Small intestine (tissue), 7 donors: ENCODE measurements around the gene CDC42BPB. TPM values are rescaled to one million over a fixed set of nuclear protein-coding genes. Genes with fewer than 3 reads are reported as not detected.

Experiments used
- DNase-seq, 2 donors: peaks; one replicate each; pipeline versions ENCODE4 v3.0.0 to v3.0.0-alpha.2; 2013
- FAIRE-seq: peaks from 2 replicates; lab custom pipeline; 2012; peaks lifted over from hg19 to GRCh38; lab: Jason Lieb, UNC
- H3K27ac ChIP-seq, 3 donors: one replicate each; pipeline ENCODE4 v1.5.1; 2013; ENCODE audit warnings: low read length in 2 of 3, mild to moderate bottlenecking in 2 of 3, control low read depth in 1 of 3, inconsistent platforms in 1 of 3, low read depth in 1 of 3, moderate library complexity in 1 of 3
- H3K27me3 ChIP-seq, 3 donors: one replicate each; pipeline ENCODE4 v1.6.1; 2013; ENCODE audit warnings: low read length in 3 of 3, inconsistent platforms in 1 of 3; ENCODE audit not compliant: control insufficient read depth in 3 of 3, insufficient read depth in 3 of 3
- H3K36me3 ChIP-seq, 3 donors: one replicate each; pipeline ENCODE4 v1.6.1; 2013; ENCODE audit warnings: low read length in 3 of 3, inconsistent platforms in 1 of 3, low read depth in 1 of 3, mild to moderate bottlenecking in 1 of 3, moderate library complexity in 1 of 3; ENCODE audit not compliant: control insufficient read depth in 3 of 3, insufficient read depth in 2 of 3
- H3K4me1 ChIP-seq, 3 donors: one replicate each; pipeline ENCODE4 v1.6.1; 2013; ENCODE audit warnings: low read length in 2 of 3, inconsistent platforms in 1 of 3, low read depth in 1 of 3, mild to moderate bottlenecking in 1 of 3, moderate library complexity in 1 of 3; ENCODE audit not compliant: control insufficient read depth in 3 of 3, insufficient read depth in 2 of 3
- H3K4me3 ChIP-seq, 3 donors: one replicate each; pipeline ENCODE4 v1.5.1; 2013; ENCODE audit warnings: low read length in 3 of 3, control low read depth in 1 of 3, inconsistent platforms in 1 of 3, low read depth in 1 of 3, mild to moderate bottlenecking in 1 of 3, moderate library complexity in 1 of 3
- H3K9me3 ChIP-seq, 2 donors: one replicate each; pipeline ENCODE4 v1.6.1; 2013; ENCODE audit warnings: low read depth in 1 of 2, low read length in 1 of 2; ENCODE audit not compliant: control insufficient read depth in 2 of 2, insufficient read depth in 1 of 2
- WGBS, 3 donors: extraction: QIAGEN DNeasy Blood & Tissue Kit; methylation state at CpG; one replicate each; pipeline ENCODE4 v1.1.7; 2013; 5-methylcytosine and 5-hydroxymethylcytosine counted together
- polyA plus RNA-seq, 4 donors: library from polyadenylated mRNA; stranded (reverse) in 3 of 4; unstranded in 1 of 4; fragments of 200-250 nt in 3 of 4; fragments of 120-200 nt in 1 of 4; gene quantifications; one replicate each; pipeline versions ENCODE4 v1.2.1 to v1.2.3, GENCODE V29; 2013
- donor health status: healthy with polysubstance abuse.
- donor health status: control.
- donor health status: control.
- donor health status: Bipolar disorder and iron deficiency.
- donor health status: healthy.

Gene CDC42BPB
- polyA plus RNA-seq, 4 donors: 29.2 to 69.4 (median 39.5) TPM

DNA sequence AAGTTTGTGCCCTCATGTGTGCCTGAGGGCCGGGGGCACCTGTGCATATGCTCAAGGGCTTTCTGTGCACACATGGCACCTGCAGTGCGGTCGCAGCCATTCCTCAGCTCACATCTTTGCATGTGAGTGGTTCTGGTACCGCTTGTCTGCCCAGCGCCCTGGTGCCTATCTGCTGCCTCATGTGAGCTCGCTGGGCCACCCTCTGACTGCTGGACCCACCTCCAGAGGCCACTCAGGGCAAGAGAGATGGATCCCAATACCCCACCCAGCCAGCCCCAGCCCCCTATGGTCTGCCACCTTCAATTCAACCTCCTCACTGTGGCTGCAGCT is 140.3 kb downstream of the CDC42BPB start:
- Histone ChIP-seq H3K36me3 (peaks cover 0 to 38% (median 0%) of the 10 kb centered on the region in 3 donors), H3K4me1 (peaks cover 0 to 2% (median 0%) of the 10 kb centered on the region in 3 donors), H3K9me3 (peaks cover 0 to 5% of the 10 kb centered on the region in 2 donors), H3K4me3 (no peak overlapping the region), H3K27me3 (peaks cover 0 to 3% (median 0%) of the 10 kb centered on the region in 3 donors), H3K27ac (no peak overlapping the region)
- no peak for DNase-seq
- WGBS, 3 donors: 89 to 95% (median 90%) methylated on average over 6 of the region's 6 CpGs
- no peak for FAIRE-seq

DNA sequence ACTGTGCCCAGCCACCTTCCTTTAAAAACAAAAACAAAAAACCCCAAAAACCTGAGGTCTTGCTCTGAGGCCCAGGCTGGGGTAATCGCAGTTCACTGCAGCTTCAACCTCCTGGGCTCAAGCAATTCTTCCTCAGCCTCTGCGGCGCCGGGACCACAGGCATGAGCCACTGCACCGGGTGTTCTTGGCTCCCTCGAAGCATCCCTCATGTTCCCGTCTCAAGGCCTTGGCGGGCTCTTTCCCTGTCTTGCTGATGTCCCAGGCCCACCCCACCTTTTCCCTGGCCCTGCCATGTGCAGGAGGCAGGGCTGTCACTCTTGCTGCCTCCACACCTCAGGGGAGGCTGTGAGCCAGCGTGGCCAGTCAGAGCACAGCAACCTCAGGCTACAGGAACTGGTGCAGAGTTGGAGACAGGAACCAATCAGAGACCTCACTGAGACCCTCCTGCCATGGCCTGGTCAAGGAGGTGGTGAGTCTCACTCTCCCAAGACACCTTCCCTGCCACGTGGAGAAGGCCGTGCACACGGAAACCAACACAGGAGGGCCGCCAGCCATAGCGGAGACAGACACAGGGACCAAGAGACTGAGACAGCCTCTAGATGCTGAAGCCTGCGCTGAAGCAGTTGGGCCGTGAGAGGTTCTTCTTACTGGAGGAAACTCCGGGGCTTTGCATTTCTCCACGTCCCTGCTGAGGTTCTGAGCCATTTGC is 140.8 kb downstream of the CDC42BPB start:
- FAIRE-seq (no peak), DNase-seq (no peak)
- Histone ChIP-seq H3K27ac (no peak overlapping the region), H3K9me3 (peaks cover 0 to 5% of the 10 kb centered on the region in 2 donors), H3K4me3 (no peak overlapping the region), H3K4me1 (peaks cover 0 to 2% (median 0%) of the 10 kb centered on the region in 3 donors), H3K27me3 (no peaks in the 10 kb centered on the region), H3K36me3 (peaks cover 0 to 40% (median 0%) of the 10 kb centered on the region in 3 donors)
- WGBS, 3 donors: 73 to 87% (median 85%) methylated on average over 18 of the region's 18 CpGs

DNA sequence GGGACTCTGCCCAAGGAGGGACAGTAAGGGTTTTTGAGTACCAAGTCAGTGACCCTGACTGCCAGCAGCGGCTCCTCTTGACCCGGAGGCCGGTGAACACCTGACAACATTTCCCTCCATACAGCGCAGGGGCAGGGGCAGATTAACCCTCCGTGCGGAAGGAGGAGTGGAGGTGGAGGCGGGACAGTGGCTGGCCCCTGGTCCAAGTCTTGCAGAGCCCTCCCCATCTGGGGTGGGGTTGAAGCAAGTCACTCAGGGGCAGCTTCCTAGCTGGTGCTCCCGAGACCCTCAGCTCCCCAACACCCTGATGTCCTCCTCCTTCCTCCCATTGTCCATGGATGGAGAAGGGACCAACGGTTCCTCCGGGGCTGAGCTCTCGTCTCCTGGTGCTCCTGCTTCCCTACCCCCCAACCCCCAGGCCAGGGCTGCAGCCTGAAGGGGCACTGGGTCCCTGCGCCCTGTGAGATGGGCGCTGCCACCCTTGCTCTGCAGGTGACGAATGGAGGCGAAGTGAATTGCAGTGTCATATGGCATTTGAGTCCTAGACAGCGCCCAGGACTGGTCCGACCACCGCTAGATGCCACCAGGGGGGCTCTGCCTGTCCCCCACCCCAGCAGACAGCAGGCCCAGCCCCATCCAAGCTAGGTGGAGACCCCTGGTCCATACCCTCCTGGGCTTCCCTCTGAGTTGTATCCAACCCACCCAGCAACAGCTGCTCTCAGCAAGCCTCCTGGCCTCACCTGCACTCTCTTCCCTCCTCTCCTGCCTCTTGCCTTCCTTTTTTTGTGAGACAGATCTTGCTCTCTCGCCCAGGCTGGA is 141.8 kb downstream of the CDC42BPB start:
- Histone ChIP-seq H3K27ac (no peak overlapping the region), H3K4me1 (peaks cover 0 to 2% (median 0%) of the 10 kb centered on the region in 3 donors), H3K4me3 (no peak overlapping the region), H3K9me3 (peaks cover 0 to 2% of the 10 kb centered on the region in 2 donors), H3K36me3 (peaks cover 0 to 46% (median 0%) of the 10 kb centered on the region in 3 donors), H3K27me3 (no peaks in the 10 kb centered on the region)
- DNase-seq: no peak
- FAIRE-seq: no peak
- 83 to 88% (median 86%) methylated on average over 17 to 19 of the region's 19 CpGs for WGBS, 3 donors

DNA sequence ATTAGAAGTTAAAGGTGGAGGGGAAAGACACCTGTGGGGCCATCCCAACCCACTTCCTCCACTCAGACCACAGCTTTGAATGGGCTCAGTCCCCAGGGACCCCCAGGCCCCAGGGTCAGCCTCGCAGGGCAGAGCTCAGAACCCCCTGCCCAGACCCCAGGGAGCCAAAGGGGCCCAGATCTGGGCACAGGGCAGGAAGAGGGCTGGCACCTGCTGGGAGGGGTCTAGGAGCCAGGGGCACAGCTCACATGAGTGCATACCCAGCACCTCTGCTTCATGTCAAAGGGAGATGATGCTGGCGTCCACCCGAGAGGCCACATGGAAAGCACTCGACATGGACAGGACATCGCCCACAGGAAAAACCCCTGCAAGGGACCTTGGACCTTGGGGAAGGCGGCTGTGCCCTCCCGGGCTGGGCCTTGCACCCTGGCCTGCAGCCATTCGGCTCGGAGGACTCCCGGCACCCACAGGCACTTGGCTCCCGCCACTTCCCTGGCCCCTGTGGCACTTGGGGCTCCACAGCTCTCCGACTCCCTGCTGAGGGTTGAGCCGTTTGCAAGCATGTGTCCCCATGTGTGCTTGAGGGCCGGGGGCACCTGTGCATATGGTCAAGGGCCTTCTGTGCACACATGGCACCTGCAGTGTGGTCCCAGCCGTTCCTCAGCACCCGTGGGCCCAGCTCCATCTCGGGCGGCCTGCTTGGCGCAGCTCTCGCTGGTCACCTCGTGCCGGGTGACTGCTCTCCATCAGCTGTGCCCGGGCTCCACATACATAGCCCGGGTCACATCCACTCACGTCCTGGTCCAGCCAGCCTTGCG is 142.7 kb downstream of the CDC42BPB start:
- FAIRE-seq: no peak
- 64 to 80% (median 65%) methylated on average over 22 to 26 of the region's 26 CpGs for WGBS, 3 donors

DNA sequence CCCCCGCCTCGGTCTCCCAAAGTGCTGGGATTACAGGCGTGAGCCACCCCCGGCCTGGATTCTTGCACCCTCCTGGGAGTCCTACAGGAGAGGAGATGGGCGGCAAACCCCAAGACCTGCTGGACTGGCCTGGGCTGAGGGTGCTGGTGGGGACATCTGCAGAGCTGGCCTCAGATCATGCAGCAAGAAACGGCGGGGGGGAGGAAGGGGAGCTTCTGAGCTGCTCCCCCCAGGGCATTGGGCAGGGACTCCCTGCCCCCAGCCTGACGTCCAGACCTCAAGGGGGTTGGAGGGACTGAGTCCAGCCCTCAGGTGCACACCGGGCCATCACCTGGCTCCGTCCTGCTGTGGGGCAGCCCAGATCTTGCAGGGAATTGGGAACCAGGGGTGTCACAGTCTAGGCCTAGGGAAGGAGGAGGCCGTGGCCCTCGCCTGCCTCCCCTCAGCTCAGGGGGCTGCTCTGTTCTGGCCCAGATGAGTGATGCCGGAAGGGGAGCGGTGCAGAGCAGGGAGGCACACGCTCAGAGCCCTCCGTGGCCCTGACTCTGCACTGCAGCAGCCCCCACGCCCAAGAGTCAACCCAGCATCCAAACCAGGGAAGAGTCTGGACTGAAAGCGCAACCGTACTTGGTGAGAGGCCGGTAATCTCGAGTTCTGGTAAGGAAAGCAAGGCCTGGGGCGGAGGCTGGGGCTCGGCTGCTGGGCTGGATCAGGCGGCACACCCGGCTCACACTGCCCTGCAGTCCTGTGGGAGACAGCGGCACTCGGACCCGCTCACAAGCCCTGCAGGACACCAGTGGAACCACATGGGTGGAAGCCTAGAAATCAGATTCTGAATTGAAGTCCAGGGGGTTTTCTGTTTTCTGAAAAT is 143.8 kb downstream of the CDC42BPB start:
- Histone ChIP-seq H3K4me1 (peaks cover 0 to 2% (median 0%) of the 10 kb centered on the region in 3 donors), H3K36me3 (peaks cover 0 to 61% (median 0%) of the 10 kb centered on the region in 3 donors), H3K9me3 (no peaks in the 10 kb centered on the region), H3K27me3 (no peaks in the 10 kb centered on the region), H3K4me3 (no peak overlapping the region), H3K27ac (no peak overlapping the region)
- 90 to 93% (median 92%) methylated on average over 27 to 28 of the region's 28 CpGs for WGBS, 3 donors
- DNase-seq (no peak), FAIRE-seq (no peak)

More for the DNA sequence above, 142.7 kb downstream of the CDC42BPB start:
- Histone ChIP-seq H3K36me3 (peaks cover 0 to 53% (median 0%) of the 10 kb centered on the region in 3 donors), H3K27me3 (no peaks in the 10 kb centered on the region), H3K9me3 (no peaks in the 10 kb centered on the region), H3K4me3 (no peak overlapping the region), H3K27ac (no peak overlapping the region), H3K4me1 (peaks cover 0 to 2% (median 0%) of the 10 kb centered on the region in 3 donors)
- no peak for DNase-seq

DNA sequence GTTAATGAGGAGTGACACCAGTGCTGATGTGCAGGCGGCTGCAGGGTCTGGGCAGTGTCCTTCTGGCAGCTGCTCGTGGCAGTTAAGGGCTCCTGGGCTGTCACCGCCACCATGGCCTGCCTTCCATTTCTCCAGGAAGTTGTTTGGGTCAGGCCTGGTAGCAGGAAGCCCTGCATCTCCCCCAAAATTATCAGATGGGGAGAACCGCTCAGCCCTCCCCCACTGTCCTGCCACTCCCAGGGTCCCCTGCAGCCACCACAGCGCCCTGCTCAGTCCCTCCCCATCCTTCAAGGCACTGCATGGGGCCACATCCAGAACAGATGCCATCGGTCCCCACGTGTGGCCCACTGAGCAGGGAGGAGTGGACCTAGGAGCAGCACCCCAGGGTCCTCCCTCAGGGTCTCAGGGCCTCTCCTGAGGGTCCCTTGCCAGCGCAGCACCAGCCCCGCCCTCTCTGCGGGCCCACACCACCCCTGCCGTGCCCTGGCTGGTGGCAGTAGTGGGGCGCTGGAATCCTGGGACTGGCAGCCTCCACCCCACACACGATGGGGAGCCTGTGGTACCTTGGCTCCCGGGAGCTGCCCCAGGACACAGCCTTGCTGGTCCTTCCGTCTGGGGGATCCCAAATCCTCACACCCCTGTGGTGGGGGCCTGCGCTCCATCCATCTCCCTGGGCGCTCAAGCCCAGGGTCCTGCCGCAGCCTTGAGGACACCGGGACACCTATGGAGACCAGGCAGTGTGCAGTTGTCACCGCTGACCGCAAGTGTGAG is 145.2 kb downstream of the CDC42BPB start:
- DNase-seq (no peak), FAIRE-seq (no peak)
- 92 to 95% (median 92%) methylated on average over 19 to 21 of the region's 21 CpGs for WGBS, 3 donors

DNA sequence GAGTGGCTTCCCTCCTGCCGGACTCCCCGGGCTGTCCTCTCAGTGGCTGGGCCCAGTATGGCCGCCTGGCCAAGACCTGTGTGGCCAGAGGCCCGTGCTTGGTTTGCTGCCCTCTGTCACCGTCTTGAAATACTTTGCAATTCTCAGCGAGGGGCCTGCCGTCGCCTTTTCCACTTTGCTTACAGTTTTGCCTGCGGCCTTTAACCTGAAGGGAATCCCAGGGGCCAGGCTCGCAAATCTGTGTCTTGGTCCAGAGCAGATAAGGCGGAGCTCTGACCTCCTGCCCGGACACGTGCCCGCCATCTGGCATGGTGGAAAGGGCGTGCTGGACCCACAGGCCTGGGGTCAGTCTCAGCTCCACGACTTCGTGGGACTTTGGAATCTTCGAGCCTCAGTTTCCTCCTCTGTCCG is 145.8 kb downstream of the CDC42BPB start:
- no peak for DNase-seq
- no peak overlapping the region for H3K4me3 ChIP-seq
- H3K9me3 ChIP-seq: no peaks in the 10 kb centered on the region
- no peak for FAIRE-seq
- 82 to 85% (median 84%) methylated on average over 19 of the region's 19 CpGs for WGBS, 3 donors
- H3K27me3 ChIP-seq: no peaks in the 10 kb centered on the region
- no peaks in the 10 kb centered on the region for H3K4me1 ChIP-seq
- no peak overlapping the region for H3K27ac ChIP-seq
- H3K36me3 ChIP-seq: peaks cover 0 to 72% (median 0%) of the 10 kb centered on the region in 3 donors

More for the DNA sequence above, 145.2 kb downstream of the CDC42BPB start:
- Histone ChIP-seq H3K27me3 (no peaks in the 10 kb centered on the region), H3K27ac (no peak overlapping the region), H3K36me3 (peaks cover 0 to 69% (median 0%) of the 10 kb centered on the region in 3 donors), H3K4me1 (no peaks in the 10 kb centered on the region), H3K9me3 (no peaks in the 10 kb centered on the region), H3K4me3 (no peak overlapping the region)
